ENCODE results near the gene PEX14.

The PEX14 gene

DNA sequence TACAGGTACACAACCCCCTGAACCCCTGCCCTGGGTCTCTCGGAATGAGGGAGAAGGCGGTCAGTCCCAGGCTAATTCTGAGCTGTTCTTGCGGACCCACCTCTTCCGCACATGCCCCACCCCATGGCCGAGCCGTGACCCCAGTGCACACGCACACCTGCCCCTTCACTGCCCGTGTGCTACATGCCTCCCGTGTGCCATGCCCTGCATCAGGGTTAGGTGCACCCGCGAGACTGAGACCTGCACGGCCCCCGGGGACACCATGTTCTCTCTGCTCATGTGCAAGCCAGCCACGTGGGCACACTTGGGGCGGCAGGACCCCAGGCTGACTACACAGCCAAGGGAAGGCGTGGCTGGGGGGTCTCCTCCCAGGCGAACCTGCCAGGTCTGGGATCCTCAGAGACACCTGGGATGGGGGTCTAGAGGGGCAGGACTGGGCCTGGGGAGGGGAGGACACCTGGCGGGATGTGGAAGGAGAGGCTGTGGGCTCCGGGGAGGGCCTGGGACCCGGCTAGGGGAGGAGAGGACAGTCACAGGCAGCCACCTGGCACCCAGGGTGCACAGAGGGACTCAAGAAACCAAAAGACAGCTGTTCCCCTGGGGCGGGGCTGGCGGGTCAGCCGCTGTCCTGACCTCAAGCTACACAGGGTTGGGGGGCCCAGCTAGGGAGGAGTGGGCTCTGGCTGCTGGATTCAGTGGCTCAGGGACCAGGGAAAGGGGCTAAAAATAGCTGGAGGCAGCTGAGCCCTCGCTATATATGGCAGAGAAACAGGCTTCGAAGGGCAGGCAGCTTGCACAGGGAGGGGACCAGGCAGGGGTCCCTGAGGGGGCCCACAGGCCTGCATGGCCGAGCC, 188.3 kb downstream of the PEX14 start:
- DNase-seq (ENCODE audit: low read depth, low spot score): no peak

GRCh38 chr1:10663678-10664035, 188.9 kb downstream of the PEX14 start:
- DNase-seq (ENCODE audit: low read depth, low spot score): no peak

GRCh38 chr1:10664251-10664650, 189.5 kb downstream of the PEX14 start:
- no peak for DNase-seq (ENCODE audit: low read depth, low spot score)

DNA sequence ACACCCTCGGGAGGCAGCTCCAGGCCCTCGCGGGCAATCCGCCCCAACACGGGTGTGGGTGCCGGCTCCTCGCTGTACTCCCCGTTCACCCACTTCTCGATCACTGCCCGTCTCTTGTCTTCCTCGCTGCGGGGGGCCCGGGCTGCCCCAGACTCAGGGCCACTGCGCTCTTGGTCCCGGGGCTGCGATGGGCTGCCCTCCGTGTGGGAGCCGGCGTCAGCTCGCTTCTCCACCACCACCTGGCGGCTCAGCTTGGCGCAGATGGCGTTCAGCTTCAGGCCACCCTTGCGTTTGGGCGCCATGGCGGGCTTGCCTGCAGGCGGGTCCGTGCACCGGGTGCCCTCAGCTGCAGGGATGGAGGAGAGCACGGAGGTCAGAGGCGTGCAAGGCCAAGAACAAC, 190.5 kb downstream of the PEX14 start:
- no peak for DNase-seq (ENCODE audit: low read depth, low spot score)

DNA sequence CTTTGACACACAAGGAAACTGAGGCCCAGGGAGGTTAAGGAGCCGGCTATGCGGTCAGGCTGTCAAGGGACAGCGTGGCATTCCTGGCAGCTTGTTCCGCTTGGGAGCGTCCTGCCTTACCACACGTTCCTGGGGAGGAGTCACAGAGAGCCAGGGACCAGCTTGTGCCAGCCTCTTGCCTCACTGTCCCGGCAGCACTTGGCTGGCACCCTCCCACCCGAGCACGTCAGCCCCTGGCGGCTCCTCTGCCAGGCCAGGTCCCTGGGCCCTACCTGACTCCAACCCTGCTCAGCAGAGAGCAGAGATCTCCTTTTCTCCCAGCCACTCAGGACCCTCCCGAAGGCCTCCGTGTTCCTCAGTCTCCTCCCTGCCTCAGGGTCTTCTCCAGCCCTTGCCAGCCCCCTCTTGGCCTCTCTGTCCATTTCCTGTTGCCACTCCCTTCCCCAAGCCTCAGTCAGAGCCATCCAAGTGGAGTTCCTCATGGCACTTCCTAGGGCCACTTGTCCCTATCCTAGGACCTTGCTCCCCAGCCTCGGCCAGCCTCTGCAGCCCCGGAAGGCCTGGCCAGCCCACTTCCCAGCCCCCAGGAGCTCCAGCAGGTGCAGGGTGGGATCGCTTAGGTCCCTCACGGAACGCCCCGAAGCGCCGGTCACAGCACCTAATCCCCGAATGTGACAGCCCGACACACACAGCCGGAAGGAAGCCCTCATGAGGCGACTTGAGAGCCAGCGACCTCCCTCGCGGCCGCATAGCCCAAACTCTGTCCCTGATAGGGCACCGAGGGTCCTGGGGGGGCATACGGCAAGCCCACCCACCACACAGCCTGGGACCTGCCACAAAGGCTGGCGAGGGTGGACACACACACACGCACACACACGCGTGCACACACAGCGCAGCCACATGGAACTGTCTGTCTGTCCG, 191.4 kb downstream of the PEX14 start:
- DNase-seq (ENCODE audit: low read depth, low spot score): no peak

- no peak for DNase-seq (ENCODE audit: low read depth, low spot score)
Observed at GRCh38 chr1:10667861-10668761, 193.4 kb downstream of the PEX14 start.

- no peak for DNase-seq (ENCODE audit: low read depth, low spot score)
Observed at GRCh38 chr1:10669570-10669969, 194.8 kb downstream of the PEX14 start.

GRCh38 chr1:10670190-10670589, 195.4 kb downstream of the PEX14 start:
- no peak for DNase-seq (ENCODE audit: low read depth, low spot score)

DNA sequence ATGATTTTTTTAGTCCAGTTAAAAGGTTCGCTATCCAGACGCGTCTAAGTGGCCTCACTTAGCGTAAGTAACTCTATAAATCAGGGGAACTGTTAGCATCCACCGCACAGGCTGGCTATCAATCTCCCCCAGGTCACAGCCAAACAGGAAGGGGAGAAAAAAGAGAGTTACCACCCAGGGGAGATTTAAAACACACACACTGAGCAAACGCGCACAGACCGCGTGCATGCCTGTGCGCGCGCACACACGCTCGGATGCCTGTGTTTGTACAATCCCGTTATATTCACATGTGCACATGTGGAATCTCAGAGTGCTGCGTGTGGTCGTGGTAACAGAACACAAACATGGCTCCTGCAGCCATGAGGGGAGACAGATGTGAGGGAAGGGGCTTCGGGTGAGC, 196.3 kb downstream of the PEX14 start:
- DNase-seq (ENCODE audit: low read depth, low spot score): no peak

DNA sequence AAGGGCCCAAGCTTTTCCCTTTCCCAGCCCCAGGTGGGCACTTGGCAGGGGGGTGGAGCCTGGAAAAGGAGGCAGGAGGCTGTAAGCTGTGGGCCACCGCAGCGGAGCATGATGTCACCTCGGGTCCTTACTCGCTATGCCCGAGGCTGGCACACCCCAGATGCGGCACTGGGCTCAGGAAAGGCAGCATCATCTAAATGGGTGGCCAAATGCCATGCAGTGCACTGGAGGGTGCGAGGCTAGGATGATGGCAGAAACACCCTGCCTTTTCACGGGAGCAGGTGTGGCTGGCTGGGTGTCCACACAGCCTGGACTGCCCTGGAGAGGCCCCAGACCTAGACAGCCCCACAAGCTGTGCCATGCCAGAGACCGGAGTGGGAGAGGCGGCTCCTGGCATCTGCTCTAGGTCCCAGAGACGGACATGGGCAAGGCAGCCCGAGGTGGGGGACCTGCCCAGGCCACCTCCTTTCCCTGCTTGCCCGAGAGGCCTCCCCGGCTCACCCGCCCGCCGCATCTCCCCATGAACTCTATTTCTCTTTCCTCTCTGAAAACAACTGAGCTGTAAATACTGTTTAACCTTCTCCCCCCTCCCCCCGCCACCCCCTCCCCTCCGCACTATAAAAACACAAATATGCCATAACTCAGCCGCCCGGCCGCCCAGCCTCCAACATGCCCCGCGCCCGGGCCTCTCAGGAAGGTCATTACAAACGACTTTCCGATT, 197.0 kb downstream of the PEX14 start:
- DNase-seq (ENCODE audit: low read depth, low spot score): no peak

- no peak for DNase-seq (ENCODE audit: low read depth, low spot score)
Observed at GRCh38 chr1:10672343-10673050, 197.7 kb downstream of the PEX14 start.

DNA sequence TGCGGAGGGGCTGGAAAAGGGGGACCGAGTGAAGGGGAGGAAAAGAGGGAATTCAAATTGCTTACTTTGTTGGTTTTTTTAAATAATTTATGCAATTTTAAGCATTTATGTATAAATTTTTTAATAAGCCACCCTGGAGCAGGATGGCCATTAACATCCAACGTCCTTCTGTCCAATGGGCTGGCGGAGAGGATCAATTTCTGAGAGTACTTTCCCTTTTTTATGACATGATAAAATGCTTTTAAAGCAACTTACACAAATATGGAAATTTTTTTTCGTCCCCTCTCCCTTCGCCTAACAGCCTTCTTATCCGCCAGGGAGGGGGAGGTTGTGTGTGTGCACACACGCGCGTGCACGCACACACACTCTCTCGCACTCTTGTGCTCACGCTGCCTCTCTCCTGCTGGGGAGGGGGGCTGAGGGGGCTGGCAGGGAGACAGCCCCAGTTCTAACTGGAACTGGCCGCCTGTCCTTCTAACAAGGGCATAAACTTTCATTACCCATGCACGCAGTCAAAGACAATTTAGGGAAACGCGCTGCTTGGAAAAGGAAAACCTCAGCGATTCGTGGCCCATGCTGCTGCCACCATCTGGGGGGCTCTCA, 198.5 kb downstream of the PEX14 start:
- DNase-seq (ENCODE audit: low read depth, low spot score): no peak

- DNase-seq (ENCODE audit: low read depth, low spot score): no peak
Observed at GRCh38 chr1:10674222-10674621, 199.5 kb downstream of the PEX14 start.

DNA sequence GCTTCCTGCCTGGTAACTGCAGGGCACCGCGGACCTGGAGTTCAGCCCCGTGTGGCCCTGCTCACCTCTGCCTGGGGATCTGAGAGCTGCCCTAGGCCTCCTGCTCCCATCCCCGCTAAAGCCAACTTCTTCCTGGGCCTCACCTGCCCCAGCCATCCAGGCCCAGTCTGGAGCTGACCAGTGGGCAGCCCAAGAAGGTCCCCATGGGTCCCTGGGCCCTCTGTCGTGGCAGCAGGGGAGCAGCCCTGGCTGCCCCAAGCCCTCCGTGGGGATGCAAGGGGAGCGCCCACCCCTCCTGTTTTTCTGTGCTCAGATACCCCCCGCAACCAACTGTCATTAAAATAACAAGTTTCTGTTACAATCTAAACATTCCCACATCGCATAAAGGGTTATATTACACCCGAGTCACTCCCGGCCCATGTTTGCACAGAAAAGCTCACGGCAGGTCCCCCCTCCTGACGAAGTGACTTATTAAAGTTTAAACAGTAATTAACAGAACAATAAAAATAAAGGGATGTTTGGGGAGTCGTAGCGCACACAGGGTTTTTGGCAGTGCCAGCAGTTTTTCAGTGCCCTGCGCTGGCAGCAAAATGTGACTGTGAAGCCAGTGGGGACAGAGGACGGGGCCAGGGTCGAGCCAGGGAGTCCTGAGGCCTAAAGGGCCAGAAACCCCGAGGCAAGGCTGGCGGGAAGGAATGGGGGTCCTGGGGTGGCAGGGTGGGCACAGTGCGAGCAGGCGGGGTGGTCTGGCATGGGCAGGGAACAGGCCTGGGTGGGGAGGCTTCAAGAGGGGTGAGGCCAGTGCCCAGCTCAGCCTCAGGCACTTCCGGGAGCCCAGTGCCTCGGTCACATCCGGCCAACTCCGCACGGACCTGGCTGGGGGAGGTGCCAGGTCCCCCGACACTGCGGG, 200.2 kb downstream of the PEX14 start:
- DNase-seq (ENCODE audit: low read depth, low spot score): no peak

GRCh38 chr1:10675813-10676212, 201.1 kb downstream of the PEX14 start:
- no peak for DNase-seq (ENCODE audit: low read depth, low spot score)

- no peak for DNase-seq (ENCODE audit: low read depth, low spot score)
Observed at GRCh38 chr1:10676963-10677362, 202.2 kb downstream of the PEX14 start.

DNA sequence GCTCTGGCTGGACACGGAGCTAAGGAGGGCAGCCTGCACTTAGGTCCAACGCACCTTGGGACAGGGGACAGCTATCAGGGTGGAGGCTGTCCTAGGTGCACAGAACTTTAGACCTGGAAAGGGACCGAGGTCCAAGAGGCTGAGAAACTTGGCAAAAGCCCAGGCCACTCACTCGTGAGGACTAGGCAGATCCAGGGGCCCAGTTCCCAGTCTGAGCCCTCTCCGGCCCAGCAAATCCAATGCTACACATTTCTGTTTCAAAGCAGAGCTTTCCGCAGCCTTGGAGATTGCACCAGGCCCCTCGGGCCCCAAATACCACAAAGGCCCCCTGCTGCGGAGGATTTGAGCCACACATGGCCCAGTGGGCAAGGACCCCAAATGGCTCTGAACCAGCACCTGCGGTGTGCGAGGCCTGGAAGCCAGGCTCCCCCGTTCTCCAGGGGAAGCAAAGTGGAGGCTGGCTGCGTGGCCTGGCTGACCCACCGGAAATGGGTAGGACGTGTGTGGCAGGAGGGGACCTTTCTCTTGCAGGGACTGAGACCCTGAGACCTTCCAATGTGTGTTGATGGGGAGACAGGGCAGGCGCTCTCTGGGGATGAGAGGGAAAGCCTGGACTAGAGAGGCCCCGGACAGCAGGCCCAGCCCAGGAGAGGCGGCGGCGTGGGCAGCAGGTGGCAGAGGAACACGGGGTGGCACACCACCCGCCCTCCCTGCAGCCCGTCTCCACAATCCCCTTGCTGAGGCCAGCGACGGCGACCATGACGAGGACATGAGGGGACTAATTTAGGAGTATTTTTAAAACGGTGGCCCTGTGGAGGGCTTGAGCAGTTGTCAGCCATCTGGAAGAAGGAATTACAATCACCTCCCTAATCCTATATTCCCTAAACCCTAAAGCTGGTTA, 203.0 kb downstream of the PEX14 start:
- no peak for DNase-seq (ENCODE audit: low read depth, low spot score)

GRCh38 chr1:10678402-10678801, 203.7 kb downstream of the PEX14 start:
- no peak for DNase-seq (ENCODE audit: low read depth, low spot score)
